GM18519 (cell line): ENCODE measurements around the gene HABP2.

Source experiments
- ATAC-seq: cut with Tn5 transposase; IDR thresholded peaks from one replicate; pipeline ENCODE4 v1.9.1; 2021; ENCODE audit warnings: mild to moderate bottlenecking, moderate library complexity; ENCODE audit not compliant: unreplicated experiment, low FRiP score

HABP2 gene

GRCh38 chr10:113625461-113626186 lies 72.8 kb downstream of the HABP2 start:
- no peak for ATAC-seq

- no peak for ATAC-seq
Measured at GRCh38 chr10:113626809-113627355, 74.0 kb downstream of the HABP2 start.

GRCh38 chr10:113627836-113628235 lies 75.0 kb downstream of the HABP2 start:
- no peak for ATAC-seq

GRCh38 chr10:113628607-113629153 lies 75.8 kb downstream of the HABP2 start:
- ATAC-seq = no peak

- no peak for ATAC-seq
Measured at GRCh38 chr10:113630929-113631533, 78.2 kb downstream of the HABP2 start.

GRCh38 chr10:113631684-113632367 lies 79.0 kb downstream of the HABP2 start:
- no peak for ATAC-seq
